Right forelimb (tissue), 1 donor: ENCODE results near the gene SFXN5.
"Not testable (repeated sequence)": the region's sequence is repeated elsewhere in the genome, so short reads cannot be mapped to it uniquely, and the experiment has no call there.

Source experiments
- DNase-seq: peaks from one replicate; pipeline ENCODE4 v3.0.0-alpha.2; 2018

Gene SFXN5

GRCh38 chr2:72917877-72918553, 153.5 kb downstream of the SFXN5 start:
- peak; percentile 42 for DNase-seq

- DNase-seq = no peak
Observed at GRCh38 chr2:72917138-72917876, 154.2 kb downstream of the SFXN5 start, which contains the start of gene EMX1. TSS of gene EMX1 (plus strand) at chr2:72917519. CDS start at chr2:72917853, 334 bp downstream.

DNA sequence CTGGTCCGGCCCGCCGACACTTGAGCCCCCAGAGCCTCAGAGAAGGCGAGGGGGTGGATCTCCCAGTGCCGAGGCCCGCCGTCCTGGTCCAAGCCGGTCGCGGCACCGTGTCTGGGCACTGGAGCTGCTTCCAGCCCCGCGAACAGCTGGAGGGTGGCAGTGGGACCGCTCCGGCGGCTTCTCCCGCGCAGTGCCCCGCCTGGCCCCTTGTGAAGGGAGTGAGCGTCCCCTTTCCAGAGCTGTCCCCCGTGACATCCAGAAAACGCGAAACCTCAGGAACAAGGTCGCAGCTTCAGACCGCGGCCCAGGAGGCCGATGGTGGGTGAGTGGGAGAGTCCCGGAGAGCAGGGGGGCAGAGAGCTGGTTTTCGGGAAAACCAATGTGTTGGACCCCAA, 154.8 kb downstream of the SFXN5 start:
- DNase-seq = peak; percentile 44

DNA sequence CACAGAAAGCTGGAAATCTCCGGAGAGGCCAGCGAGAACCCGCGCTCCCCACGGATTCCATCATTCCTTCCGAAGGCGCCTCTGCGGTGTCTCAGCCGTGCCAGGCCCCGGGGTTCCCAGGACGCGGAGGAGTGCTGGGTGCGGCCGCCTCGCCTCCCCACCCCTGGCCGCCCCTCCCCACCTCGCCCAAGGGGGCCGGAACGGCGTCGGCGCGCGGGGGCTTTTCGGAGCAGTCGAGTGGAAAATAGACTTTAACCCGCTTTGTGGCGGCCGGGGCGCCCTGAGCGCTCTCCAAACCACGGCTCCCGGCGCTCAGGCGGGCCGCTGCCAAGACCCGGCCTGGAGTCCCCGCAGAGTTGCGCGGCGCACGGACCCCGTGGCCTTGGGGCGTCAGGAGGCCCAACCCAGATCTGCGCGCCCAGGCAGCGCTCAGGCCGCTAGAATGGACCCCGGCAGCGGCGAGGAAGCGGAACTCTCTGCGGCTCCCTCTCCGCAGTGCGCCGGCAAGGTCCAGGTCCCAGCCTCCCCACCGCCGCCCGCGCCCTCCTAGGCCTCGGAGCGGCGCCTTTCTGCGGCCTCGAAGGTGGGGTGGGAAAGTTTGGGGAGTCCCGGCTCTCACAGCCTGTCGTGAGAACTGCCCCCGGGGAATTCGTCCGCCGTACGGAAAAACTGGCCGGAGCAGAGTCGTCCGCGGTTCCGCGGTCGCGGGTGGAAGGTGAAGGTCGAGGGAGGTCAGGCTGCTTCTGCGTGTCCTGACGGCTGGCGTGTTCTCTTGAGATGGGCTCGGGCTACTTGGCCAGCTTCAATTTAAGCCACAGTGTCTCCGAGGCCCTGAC, 155.4 kb downstream of the SFXN5 start:
- DNase-seq = peak; percentile 57

GRCh38 chr2:72915320-72915906, 156.1 kb downstream of the SFXN5 start:
- DNase-seq = peak; percentile 44

- DNase-seq = peak; percentile 37
Observed at GRCh38 chr2:72914589-72915319, 156.8 kb downstream of the SFXN5 start.

GRCh38 chr2:72914206-72914559, 157.3 kb downstream of the SFXN5 start:
- peak; percentile 28 for DNase-seq

GRCh38 chr2:72913486-72914205, 157.9 kb downstream of the SFXN5 start:
- peak; percentile 23 for DNase-seq

DNA sequence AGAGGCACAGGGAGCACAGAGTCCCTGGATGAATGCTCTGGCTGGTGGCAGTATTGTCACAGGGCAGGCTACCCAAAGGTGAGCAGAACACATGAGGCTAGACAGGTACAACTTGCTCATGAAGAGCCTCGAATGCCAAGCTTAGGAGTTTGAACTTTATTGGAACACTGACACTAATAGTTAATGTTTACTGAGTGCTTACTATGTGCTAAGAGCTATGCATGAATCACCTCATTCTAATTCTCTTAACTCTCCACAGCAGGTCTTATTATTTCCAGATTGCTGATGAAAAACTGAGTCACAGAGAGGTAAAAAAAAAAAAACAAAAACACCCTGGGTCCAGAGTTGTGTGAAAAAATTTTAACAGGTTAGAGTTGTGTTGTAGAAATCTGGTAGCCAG, 160.3 kb downstream of the SFXN5 start:
- DNase-seq = no peak

- DNase-seq = no peak
Observed at GRCh38 chr2:72908741-72909140, 162.8 kb downstream of the SFXN5 start.

DNA sequence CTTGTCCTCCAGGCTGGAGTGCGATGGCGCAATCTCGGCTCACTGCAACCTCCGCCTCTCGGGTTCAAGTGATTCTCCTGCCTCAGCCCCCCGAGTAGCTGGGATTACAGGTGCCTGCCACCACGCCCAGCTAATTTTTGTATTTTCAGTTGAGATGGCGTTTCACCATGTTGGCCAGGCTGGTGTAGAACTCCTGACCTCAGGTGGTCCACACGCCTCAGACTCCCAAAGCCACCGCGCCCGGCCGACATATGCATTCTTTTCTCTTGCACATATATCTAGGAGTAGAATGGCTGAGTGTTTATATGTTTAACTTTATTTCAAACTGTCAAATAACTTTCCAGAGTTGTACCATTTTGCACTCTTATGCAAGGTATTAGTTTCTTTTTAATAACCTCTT, 164.1 kb downstream of the SFXN5 start:
- not testable (repeated sequence) for DNase-seq

DNA sequence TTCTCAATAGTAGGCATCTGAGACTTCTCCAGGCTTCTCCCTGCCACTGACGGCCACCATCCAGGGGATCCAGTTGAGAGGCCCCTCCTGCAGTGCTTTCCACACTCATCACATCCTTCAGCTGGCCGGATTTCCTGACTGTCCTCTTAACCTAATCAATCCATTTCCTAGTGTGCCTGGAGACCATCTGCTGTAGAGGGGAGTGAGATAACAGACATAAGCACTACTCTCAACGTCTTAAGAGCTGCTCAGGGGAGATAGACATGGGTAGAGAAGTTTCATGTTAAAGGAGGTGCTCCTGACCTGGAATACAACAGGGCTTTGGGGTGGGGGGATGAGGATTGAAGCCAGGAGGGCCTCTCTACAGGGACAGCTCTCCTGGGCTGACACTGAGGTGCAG, 170.1 kb downstream of the SFXN5 start:
- DNase-seq = no peak

- DNase-seq = no peak
Observed at GRCh38 chr2:72900191-72900825, 171.2 kb downstream of the SFXN5 start.

GRCh38 chr2:72898585-72898906, 173.0 kb downstream of the SFXN5 start:
- DNase-seq = no peak

DNA sequence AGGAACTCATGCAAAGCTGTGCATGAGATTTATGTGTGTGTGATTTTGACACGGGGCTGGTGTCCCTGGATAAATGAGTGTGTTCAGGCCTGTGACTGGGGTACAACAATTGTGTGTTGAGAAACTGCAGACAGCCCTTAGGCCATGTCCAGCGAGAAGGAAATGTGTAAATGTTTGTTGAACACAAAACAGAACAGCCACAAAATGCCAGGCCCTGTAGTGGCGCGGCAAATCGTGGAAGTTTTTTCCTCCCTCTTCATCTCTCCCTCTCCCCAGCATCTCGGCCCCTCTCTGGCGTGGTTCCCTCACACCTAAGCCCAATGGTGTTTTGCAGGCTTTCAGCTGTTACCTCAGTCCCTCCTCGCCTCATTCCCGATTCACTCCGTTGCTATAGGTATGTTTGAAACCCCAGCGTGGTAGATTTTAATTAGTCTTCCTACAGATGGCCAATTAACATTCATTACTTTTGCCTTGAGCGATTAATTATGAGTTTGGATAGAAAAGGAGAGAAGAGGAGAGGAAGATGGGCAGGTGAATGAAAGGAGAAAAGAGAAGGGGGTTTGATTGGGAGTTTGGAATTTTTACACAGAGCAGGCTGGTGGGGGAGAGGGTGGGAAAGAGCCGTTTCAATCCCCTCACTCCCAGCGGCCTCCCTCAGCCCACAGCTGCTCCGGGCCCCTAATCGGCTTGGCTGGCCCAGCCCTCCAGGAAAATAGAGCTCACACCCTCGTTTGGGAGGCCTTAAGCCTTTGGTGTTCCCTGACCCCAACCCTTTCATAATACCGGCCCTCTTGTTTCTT, 173.5 kb downstream of the SFXN5 start:
- DNase-seq = no peak

GRCh38 chr2:72896446-72896845, 175.1 kb downstream of the SFXN5 start:
- DNase-seq = no peak

- DNase-seq = peak; percentile 69
Observed at GRCh38 chr2:72895759-72896281, 175.7 kb downstream of the SFXN5 start.

DNA sequence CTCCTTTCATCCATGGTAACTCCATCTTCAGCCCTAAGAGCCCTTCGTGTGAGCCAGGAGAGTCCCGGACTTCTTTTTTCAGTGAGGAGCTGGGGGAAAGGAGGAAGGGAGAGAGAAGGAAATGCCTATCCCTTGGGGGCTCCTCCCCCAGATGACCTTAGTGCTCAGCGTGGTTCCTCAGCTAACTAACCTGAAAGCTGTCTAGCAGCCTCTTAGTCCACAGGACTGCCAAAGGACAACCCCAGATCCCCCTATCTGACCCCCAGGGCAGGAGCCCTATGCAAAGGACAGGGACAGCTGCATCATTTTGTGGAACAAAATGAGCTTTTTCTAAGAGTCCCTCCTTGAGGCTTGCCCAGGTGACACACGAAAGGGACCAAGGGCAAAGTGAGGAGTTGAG, 176.4 kb downstream of the SFXN5 start:
- no peak for DNase-seq

DNA sequence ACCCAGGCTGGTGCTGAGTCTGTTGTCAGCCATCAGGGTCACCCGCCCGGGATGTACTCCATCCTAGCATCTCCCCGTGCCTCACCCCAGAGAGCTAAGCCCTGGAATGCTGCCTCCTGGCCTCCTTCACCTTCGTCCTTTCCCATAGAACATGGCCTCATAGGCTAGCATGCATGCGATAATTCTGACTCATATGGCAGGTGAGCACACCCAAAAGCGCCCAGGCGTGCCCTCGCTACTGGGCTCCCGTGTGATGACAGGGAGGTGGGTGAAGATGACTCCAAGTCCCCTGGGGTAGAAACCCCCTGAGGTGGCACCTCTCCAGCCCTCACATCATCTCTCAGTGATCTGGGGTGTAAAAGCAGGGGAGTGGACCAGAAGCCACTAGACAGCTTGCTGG, 177.0 kb downstream of the SFXN5 start:
- DNase-seq = no peak

DNA sequence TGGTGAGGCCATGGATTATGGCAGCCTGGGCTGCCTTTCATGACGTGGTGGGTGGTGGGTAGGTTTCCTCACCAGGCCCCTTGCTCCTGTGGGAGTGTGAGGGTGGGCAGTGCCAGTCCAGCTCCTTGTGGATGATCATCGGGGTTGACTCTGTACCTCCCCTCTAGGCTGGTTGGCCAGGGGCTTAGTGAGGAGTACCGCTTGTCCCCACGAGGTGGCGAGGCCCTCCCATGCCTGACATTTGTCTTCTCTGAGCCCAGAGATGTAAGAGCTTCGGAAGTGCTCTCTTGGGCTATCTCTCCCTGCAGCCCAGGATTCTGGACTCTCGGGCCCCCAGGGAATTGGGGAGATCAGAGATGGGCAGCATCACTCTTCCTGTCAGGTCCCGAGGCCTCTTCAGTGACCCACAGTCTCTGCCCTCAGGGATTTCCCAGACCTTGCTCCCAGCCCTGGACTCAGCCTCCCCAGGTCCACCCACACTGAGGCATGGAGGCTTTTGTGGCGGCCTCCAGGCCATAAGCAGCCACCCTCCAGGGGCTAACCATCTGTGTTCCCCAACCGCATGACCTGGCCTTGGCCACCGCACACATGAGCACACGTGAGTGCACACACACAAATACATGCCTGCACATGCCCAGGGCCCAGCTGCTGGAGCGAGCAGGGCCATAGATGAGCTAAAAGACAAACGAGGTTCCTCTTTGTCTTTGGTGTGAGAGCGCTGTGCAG, 177.8 kb downstream of the SFXN5 start:
- DNase-seq = peak; percentile 67
